Measurements from ENCODE around the gene PGD. TPM values are rescaled to one million over a fixed set of nuclear protein-coding genes. Genes with fewer than 3 reads are reported as not detected.

The PGD gene
- total and polyA plus RNA-seq, 2 of the 13 experiments (the other 11 are each of a cell fraction or from before 2014, with no cell fraction given), result 64.8 to 210 TPM

DNA sequence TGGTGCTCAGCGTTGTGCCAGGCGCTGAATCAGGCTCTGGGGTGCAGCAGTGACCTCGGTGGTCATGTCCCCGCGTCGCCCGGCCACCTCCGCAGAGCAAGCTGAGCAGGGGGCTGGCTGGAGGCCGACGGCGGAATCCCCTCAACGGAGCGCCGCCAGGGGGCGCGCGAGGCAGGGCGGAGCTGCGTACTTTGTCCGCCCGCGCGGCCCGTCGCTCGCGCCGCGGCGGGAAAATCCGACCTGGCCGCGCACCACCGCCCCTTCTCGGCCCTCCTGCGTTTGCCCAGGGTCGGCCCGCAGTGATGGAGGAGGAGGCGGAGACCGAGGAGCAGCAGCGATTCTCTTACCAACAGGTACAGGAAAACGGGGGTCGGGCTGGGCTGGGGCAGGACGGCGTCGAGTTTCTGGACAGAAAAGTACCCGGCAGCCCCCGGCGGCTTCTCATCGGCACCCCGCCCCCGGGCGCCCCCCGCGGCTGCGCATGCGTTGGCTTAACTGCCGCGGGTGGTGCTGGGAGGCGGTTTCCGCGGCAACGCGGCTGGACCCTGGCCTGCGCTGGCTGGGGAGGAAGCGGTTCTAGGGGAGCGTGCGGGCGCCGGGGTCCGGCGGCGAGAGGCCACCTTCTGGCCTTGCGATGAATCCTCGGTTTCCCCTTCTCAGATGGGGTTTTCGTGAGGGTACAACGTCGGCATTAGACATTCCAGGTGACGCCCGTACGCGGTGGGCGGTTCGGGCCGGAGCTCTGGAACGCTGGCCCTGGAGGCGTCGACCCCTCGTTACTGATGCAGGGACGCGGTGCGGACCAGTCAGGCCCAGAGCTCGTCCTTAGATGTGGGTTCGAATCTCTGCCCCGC lies 31.6 kb downstream of the PGD start, which contains the start of gene CENPS (continued):
- TF ChIP-seq ZNF772 (CRISPR knock-in tag; IDR thresholded peaks at IDR 0.05) (peak; percentile 31; the same call in 1 of the 2 replicates), ZFP90 (CRISPR knock-in tag; IDR thresholded peaks at IDR 0.05; ENCODE audit: borderline replicate concordance) (peak; percentile 87; the same call in 1 of the 2 replicates), ARID4A (CRISPR knock-in tag; IDR thresholded peaks at IDR 0.05; ENCODE audit: borderline replicate concordance) (peak; percentile 99), PAWR (CRISPR knock-in tag; IDR thresholded peaks at IDR 0.05; ENCODE audit: borderline replicate concordance) (no peak), ASH2L (IDR thresholded peaks at IDR 0.05; ENCODE audit: insufficient read length, low read depth, low read length) (peak; percentile 87), ZBTB46 (CRISPR knock-in tag; IDR thresholded peaks at IDR 0.05; ENCODE audit: borderline replicate concordance) (peak; percentile 9; the same call in 1 of the 2 replicates), POLR2G (IDR thresholded peaks at IDR 0.05; ENCODE audit: low read depth, low read length) (peak; percentile 80), ZNF703 (CRISPR knock-in tag; IDR thresholded peaks at IDR 0.05; ENCODE audit: borderline replicate concordance) (peak; percentile 86; the same call in 1 of the 2 replicates), GLI4 (CRISPR knock-in tag; IDR thresholded peaks at IDR 0.05; ENCODE audit: borderline replicate concordance) (peak; percentile 93; the same call in 1 of the 2 replicates), MED8 (CRISPR knock-in tag; IDR thresholded peaks at IDR 0.05; ENCODE audit: insufficient replicate concordance) (peak; percentile 72)
- TF ChIP-seq, protein P1, sequence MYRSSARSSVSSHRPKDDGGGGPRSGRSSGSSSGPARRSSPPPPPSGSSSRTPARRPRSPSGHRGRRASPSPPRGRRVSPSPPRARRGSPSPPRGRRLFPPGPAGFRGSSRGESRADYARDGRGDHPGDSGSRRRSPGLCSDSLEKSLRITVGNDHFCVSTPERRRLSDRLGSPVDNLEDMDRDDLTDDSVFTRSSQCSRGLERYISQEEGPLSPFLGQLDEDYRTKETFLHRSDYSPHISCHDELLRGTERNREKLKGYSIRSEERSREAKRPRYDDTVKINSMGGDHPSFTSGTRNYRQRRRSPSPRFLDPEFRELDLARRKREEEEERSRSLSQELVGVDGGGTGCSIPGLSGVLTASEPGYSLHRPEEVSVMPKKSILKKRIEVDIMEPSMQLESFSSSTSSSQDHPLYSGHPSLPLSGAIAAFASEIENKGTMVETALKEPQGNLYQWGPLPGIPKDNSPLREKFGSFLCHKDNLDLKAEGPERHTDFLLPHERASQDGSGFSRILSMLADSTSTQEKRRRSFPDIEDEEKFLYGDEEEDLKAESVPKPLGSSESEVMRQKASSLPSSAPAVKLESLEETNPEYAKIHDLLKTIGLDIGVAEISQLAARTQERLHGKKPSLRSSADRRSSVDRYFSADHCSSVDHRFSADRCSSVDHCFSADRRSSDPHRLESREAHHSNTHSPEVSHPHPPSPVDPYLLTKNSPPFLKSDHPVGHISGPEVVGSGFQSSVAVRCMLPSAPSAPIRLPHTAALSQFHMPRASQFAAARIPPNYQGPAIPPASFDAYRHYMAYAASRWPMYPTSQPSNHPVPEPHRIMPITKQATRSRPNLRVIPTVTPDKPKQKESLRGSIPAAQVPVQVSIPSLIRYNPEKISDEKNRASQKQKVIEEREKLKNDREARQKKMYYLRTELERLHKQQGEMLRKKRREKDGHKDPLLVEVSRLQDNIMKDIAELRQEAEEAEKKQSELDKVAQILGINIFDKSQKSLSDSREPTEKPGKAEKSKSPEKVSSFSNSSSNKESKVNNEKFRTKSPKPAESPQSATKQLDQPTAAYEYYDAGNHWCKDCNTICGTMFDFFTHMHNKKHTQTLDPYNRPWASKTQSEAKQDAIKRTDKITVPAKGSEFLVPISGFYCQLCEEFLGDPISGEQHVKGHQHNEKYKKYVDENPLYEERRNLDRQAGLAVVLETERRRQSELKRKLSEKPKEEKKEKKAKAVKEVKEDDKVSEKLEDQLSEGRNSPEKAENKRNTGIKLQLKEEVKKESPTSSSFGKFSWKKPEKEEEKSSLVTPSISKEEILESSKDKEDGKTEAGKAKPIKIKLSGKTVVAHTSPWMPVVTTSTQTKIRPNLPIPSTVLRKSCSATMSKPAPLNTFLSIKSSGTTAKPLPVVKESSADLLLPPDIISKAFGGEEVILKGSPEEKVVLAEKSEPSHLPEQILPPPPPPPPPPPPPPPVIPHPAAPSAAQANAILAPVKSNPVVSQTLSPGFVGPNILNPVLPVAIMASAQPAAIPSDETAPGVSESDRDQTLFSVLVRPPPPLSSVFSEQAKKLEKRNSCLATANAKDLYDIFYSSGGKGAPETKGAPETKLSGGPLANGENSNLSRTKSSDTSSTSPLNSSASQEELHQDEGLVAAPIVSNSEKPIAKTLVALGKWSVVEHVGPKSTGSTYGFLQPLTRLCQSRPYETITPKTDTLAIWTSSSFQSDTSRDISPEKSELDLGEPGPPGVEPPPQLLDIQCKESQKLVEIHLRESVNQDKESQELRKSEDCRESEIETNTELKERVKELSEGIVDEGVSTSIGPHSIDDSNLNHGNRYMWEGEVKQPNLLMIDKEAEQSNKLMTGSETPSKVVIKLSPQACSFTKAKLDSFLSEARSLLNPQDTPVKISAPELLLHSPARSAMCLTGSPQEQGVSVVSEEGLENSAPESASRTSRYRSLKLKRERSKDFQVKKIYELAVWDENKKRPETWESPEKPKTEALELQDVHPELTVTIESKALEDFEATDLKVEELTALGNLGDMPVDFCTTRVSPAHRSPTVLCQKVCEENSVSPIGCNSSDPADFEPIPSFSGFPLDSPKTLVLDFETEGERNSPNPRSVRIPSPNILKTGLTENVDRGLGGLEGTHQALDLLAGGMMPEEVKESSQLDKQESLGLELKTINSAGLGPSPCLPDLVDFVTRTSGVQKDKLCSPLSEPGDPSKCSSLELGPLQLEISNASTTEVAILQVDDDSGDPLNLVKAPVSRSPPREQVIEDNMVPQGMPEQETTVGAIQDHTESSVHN (CRISPR knock-in tag; IDR thresholded peaks at IDR 0.05), result no peak
